ENCODE measurements around the gene SPATA2L.
A peak's percentile ranks its signal among the peaks of the same experiment; 100 is the strongest.
"Not testable (repeated sequence)": the region's sequence is repeated elsewhere in the genome, so short reads cannot be mapped to it uniquely, and the experiment has no call there.

Gene SPATA2L

DNA sequence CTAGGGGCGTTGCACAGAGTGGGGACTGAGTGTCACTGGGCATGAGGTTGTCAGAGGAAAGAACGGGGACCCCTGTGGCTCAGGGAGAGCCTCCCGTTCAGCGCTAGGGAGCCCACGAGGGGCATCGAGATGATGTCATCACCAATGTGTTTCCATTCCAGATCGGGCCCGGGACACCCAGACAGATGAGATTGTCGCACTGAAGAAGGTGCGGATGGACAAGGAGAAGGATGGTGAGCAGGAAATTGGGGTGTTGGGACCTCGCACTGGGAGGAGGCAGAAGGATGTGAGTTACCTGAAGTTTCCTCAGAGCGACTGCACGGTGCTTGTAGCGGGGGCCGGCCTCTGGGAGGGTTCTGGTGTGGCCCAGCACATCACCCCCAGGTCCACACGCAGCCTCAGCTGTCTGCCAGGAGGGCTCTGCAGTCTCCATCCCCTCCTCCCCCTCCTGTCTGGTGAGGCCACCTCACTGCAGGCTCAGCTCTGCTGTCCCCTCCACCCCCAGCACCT lies 11.1 kb downstream of the SPATA2L start:
- DNase-seq (ENCODE audit: low spot score) = no peak

DNA sequence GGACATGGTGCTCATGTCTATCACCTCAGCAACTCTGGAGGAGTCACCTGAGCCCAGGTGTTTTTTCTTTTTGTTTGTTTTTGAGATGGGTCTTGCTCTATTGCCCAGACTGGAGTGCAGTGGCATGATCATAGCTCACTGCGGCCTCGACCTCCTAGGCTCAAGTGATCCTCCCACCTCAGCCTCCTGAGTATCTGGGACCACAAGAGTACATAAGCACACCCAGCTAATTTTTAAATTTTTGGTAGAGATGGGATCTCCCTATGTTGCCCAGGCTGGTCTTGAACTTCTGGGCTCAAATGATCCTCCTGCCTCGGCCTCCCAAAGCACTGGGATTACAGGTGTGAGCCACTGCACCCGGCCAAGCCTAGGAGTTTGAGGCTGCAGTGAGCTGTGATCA lies 11.9 kb downstream of the SPATA2L start:
- not testable (repeated sequence) for DNase-seq (ENCODE audit: low spot score)

DNA sequence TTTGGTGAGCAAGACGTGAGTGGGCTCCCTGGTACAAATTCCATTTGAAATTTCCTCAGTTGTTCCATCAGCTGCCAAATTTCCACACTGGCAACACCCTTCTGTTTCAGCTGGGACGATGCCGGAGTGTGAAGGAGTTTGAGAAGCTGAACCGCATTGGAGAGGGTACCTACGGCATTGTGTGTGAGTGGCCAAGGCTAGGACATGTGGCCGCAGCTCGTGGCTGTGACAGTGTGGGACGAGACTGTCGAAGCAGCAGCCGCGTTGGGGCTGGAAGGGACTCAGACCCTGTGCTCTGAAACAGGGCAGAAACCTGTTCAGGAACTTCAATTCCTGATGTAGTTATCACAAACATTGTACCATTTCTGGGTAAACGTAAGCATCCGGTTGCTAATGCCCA lies 12.4 kb downstream of the SPATA2L start:
- no peak for DNase-seq (ENCODE audit: low spot score)

DNA sequence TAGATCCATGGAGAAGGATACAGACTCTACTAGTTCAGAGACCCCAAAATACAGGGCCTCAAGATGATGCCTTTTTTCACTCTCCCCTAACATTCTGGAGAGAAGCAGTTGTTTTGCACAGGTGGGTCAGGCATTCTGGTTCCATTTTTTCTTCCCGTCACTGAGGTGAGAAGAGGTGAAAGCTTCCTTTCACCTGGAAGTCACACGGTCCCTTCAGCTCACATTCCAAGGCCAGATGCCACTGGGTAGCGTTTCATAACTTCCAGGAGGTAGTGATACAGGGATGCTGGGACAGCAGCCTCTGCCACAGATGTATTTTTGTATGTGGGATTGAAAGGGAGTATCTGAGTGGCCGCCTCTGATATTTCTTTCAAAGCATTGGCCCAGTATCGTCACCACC lies 13.1 kb downstream of the SPATA2L start:
- no peak for DNase-seq (ENCODE audit: low spot score)

DNA sequence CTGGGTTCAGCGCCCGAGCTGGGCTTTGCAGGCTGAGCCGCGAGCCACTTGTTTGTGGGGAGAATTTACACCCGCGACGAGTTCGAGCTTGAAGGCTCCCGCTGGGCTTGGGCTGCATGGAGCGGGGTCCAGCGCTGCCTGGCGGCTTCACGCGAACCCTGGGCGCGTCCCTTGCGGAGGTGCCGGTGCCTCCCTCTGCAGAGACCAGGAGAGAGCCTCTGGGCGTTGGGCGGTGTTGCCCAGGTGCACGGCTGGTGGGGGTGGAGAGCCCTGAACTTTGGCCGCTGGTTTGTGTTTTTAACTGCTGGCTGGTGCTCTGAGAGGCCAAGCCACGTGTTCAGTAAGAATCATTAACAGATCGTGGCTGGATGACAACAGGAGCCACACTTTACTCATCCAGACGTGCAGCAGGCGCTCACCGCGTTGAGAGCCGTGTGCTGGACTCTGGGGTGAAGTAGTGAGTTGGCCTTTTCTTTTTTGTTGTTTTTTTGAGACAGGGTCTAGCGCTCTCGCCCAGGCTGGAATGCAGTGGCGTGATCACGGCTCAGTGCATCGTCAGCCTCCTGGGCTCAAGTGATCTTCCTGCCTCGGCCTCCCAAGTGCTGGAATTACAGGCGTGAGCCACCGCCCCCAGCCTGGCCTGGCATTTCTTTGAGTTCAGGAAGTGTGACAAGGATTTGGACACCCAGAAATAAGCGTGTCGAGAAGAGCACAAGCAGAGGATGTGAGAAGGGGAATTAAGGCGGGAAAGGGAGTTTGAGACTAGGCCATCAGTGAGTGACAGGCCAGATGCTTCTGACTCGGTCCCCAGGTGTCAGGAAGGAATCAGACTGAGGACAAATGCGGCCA lies 14.2 kb downstream of the SPATA2L start:
- no peak for DNase-seq (ENCODE audit: low spot score)

DNA sequence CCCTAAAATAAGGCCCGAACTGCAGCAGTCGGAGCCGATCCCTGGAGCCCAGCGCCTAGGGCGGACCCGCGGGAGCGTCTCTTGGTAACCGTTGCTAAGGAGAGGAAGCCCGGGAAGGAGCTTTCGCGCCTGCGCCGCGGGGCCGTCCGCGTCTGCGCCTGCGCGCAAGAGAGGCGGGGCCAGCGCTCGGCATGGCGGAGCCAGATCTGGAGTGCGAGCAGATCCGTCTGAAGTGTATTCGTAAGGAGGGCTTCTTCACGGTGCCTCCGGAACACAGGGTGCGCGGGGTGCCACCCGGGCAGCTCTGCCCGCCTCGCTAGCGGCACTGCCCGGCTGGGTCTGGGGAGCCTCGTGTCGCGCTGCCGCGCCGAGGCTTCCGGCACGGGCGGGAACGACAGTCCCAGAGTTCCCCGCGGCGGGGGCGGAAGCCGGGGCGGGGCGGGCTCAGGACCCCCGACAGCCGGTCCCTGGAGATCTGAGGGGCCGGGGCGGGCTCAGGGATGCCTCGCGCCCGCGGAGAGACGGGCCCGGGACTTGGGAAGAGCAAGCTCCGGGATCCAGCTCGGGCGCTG lies 14.9 kb downstream of the SPATA2L start, which contains the start of gene CDK10:
Gene CDK10, plus strand, starts transcription at position 170 of the 572 bp plus-strand sequence. Its CDS starts 22 bp downstream, at position 192.
- peak; percentile 85 for DNase-seq (ENCODE audit: low spot score)

DNA sequence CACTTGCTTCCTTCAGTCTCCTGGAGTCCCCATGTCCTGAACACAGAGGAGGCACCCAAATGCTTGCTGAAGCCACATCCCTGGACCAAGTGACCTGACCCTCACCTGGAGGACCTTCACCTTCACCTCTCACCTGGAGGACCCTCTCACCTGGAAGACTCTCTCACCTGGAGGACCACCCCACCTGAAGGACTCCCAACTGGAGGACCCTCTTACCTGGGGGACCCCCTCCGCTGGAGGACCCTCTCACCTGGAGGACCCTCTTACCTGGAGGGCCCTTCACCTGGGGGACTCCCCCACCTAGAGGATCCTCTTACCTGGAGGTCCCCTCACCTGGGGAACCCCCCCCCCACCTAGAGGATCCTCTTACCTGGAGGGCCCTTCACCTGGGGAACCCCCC lies 15.6 kb downstream of the SPATA2L start:
- no peak for DNase-seq (ENCODE audit: low spot score)

DNA sequence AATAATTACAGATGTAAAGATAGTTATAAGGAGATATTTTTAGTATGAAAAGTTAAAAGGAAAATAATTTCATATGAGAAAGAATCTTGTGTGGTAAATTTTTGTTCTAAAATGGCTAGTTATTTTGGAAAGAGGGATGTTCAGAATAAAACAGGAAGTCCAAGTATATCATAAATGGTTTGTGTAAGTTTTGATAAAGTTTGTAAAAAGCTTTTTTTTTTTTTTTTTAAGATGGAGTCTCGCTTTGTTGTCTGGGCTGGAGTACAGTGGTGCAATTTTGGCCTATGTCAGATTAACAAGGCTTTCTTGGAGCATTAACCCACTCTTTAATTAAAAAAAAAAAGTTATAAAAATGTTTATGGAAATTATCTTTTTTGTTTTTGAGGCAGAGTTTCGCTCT lies 23.2 kb downstream of the SPATA2L start:
- no peak for DNase-seq (ENCODE audit: low spot score)

DNA sequence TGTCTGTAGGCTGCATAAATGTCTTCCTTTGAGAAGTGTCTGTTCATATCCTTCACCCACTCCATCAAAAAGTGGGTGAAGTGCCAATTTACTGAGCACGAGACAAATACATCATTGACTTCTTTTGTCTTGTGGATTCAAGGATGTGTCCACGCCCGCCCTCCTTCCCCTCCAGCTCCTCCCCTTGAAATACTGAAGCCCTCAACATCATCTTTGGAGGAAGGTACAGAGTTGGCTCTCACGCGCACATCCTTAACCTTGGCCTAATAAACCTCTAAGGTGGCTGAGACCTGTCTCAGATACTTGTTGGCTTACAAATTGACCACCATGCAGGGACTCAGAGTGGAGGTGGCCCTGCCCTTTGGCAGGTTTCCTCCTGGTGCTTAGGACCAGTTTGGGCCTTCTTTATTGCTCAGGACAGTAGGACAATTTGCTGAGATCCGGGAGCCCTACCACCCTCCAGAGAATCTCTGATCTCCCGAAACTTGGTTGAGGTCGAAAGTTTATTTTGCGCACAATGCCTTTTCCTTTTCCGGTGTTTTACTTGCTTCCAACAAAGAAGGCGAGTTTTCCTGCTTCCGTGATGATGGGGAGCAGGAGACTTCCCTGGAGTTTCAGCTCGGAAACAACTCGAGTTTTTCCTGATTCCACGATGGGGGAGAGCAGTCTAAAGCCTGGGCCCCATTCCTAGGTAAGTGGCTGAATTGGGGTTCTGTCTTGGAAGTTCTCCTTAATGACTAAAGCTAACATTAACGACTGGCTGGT lies 29.1 kb downstream of the SPATA2L start:
- no peak for DNase-seq (ENCODE audit: low spot score)

DNA sequence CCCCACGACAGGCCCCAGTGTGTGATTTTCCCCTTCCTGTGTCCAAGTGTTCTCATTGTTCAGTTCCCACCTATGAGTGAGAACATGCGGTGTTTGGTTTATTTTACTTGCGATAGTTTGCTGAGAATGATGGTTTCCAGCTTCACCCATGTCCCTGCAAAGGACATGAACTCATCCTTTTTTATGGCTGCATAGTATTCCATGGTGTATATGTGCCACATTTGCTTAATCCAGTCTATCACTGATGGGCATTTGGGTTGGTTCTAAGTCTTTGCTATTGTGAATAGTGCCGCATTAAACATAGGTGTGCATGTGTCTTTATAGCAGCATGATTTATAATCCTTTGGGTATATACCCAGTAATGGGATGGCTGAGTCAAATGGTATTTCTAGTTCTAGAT lies 29.9 kb downstream of the SPATA2L start:
- not testable (repeated sequence) for DNase-seq (ENCODE audit: low spot score)

DNA sequence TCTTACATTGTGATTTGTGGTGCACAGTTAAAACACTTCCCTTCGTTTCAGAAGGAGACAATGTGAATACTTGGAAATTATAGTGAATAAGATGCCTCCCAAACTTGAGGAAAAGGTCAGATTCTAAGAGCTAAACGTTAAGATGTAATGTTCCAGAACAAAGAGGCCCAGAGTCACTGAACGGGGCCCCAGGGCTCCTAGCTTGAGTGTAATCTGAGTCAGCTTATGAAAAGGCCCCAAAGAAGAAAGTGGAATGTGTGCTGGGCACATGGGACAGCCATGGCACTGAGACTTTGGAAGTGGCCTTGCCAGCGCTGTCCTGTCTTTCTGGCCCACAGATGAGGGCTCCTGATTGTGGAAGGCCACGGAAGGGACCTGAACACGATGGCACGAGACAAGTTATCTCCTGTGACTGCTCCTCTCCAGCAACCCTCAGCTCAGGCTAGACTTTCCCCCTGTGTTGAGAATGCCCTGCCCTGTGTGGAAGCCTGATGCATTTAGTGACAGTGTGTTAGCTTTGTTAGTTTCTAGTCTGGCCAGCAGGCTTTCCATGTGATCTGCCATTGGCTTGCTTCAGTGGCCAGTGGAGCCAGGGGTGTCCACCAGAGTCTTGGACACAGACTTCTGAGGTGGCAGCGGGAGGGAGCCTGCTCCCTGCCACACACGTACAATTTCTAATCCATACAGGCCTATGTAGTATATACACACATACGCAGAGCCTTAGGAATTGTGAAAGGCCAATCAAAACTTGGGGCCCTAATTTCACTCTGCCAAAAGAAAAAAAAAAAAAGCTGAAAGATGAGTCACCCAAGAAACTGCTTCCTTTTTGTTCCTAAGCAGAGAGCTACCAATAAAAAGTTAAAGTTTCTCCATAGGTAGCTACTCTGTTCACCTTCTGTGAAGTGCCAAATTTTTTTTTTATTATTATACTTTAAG lies 30.7 kb downstream of the SPATA2L start:
- no peak for DNase-seq (ENCODE audit: low spot score)

DNA sequence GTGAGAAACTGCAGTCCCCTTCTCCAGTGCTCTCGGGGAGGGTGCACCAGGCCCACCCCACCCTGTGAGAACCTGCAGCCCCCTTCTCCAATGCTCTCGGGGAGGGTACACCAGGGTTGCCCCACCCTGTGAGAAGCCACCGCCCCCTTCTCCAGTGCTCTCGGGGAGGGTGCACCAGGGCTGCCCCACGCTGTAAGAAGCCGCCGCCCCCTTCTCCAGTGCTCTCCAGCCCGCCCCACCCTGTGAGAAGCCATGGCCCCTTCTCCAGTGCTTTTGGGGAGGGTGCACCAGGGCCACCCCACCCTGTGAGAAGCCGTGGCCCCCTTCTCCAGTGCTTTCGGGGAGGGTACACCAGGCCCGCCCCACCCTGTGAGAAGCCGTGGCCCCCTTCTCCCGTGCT lies 31.8 kb downstream of the SPATA2L start:
- no peak for DNase-seq (ENCODE audit: low spot score)

DNA sequence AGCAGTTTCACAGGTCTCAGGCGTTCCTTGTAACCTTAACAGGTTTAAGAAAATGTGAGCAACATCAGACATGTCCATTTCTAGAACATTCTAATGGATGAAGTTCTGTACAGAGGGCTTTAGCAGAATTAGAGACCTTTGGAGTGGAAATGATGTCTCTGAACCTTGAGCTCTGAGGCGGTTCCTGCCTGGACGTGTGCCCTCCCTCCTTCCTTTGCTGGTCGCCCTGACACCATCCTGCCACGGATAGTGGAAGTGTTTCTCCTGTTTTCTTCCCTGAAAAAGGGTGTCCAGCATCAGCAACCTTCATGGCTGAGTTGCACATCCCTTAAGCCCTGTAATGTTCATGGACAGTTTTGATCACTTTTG lies 32.7 kb downstream of the SPATA2L start:
- no peak for DNase-seq (ENCODE audit: low spot score)

DNA sequence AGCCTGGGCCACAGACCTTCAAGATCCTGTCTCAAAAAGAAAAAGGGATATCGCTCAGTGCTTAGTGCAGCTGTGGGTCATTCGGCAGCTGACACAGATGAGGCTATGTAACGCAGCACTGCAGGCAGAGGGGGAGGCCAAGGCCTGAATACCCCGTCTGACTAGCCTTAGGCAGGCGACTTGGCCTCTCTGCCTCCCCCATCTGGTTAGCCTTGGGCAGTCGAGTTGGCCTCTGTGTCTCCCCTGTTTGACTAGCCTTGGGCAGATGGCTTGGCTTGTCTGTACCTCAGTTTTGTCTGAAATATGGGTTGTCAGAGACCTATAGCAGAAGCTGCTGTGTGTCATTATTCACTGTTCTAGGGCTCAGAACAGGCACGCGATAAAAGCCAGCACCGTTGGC lies 33.9 kb downstream of the SPATA2L start:
- DNase-seq (ENCODE audit: low spot score) = no peak

DNA sequence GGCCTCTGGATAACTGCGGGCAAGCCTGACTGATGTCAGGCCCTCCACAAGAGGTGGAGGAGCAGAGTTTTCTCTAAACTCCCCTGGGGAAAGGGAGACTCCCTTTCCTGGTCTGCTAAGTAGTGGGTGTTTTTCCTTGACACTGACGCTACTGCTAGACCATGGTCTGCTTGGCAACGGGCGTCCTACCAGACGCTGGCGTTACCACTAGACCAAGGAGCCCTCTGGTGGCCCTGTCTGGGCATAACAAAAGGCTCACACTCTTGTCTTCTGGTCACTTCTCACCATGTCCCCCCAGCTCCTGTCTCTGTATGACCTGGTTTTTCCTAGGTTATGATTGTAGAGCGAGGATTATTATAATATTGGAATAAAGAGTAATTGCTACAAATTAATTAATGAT lies 34.5 kb downstream of the SPATA2L start:
- peak; percentile 16 for DNase-seq (ENCODE audit: low spot score)

DNA sequence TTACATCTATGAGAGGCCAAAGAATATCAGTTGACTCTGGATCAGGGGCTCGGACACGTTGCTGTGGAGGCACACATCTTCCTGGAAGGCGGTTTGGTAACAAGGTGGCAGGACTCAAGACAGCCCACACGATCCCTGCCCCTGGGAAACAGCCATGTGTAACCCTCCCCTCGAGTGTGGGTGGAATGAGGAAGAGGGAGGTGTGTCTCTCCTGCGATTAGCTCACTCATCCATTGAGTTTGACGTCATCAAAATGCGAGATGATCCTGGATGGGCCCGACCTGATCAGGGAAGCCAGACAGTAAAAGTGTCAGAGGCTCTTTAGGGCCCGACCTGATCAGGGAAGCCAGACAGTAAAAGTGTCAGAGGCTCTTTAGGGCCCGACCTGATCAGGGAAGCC lies 37.3 kb downstream of the SPATA2L start:
- not testable (repeated sequence) for DNase-seq (ENCODE audit: low spot score)

DNA sequence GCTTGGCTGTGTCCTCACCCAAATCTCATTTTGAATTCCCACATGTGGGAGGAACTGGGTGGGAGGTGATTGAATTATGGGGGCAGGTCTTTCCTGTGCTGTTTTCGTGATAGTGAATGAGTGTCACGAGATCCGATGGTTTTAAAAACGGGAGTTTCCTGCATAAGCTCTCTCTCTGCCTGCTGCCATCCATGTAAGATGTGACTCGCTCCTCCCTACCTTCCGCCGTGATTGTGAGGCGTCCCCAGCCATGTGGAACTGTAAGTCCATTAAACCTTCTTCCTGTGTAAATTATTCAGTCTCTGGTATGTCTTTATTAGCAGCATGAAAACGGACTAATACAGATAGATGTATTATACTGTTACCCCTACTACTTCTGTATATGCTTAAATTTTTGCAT lies 40.3 kb downstream of the SPATA2L start:
- DNase-seq (ENCODE audit: low spot score) = no peak

DNA sequence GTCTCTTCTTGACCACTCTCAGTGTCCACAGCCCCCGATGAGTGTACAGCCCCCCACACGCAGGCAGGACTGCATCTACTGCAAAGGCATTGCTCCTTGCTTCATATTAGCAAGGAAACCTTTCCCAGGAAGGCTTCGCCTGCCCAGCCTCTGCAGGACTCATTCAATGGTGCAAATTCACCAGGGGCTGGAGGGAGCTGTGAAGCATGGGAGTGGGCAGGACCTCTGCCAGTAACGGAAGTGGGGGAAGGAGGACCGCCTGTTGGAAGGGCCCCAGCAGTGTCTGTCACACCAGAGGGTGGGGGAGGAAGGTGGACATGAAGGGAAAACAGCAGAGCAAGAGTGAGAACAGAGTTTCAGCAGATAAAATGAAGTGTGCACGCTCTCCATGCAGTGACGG lies 41.4 kb downstream of the SPATA2L start:
- no peak for DNase-seq (ENCODE audit: low spot score)

DNA sequence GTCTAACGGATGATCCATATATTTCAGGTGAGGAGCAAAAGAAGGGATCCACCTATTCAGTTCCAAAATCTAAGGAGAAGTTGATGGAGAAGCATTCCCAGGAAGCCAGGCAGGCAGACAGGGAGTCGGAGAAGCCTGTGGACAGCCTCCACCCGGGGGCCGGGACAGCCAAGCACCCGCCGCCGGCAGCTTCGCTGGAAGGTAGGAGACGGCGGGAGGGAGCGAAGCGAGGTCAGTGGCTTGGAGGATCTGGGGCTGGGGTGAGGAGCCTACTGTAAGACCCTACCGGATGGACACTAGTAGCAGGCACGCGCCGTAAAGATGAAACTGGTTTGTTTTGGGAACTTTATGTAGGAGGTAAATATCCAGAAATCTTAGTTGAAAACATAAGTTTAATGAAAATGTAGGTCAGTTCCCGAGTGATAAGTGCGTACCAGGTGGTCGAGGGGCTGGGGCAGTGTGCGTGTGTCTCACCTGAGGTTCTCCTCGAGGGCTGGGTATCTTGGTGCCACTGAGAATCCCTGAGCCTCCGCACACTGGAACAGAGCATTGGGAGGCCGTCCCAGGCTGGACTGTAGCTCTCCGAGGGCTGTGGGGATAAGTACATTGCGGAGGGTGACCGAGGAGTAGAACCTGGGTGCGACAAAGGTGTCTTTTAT lies 43.2 kb downstream of the SPATA2L start:
- no peak for DNase-seq (ENCODE audit: low spot score)

DNA sequence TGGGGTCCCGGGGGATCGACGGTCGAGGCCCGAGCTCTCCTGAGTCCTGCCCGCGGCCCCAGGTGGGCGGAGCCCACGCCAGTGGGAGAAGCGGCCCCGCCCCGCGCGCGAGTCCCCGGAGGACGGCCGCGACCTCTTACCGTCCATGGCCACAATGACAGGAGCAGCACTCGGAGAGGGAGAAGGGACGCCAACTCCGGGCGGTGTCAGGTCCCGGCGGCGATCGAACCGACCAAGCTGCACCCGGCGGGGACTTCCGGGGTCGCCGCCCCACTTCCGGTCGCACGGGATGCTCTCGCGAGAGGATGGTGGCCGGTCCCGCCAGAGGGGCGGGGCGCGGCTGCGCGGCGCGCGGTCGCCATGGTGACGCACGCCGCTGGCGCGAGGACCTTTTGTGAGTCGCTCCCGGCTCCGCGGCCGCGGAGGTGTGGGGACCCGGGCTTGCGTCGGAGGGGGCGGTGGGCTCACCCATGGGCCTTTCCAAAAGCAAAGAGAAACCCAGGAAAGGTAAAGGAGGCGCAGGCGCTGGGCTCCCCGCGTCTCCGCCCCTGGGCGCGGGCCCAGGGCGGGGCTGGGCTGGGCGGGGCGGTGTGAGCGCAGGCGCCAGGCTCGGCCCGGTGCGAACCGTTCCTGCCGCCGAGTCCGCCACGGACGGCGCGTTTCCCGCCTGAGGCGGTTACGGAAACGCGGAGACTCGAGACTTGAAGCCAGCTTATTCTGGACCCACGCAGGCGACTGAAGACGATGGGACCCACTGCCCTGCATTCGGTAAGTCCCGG lies 43.9 kb downstream of the SPATA2L start, which contains the start of the genes CHMP1A and SPATA33:
Gene CHMP1A, minus strand, starts transcription at position 267 of the 779 bp plus-strand sequence. Its CDS starts 120 bp downstream, at position 147.
Gene SPATA33, plus strand, starts transcription at position 395 of the 779 bp plus-strand sequence. Its CDS starts 76 bp downstream, at position 471.
- DNase-seq (ENCODE audit: low spot score) = peak; percentile 75

All from pons (tissue), 1 donor.